Measurements from ENCODE around the gene ARPC4.

DNA sequence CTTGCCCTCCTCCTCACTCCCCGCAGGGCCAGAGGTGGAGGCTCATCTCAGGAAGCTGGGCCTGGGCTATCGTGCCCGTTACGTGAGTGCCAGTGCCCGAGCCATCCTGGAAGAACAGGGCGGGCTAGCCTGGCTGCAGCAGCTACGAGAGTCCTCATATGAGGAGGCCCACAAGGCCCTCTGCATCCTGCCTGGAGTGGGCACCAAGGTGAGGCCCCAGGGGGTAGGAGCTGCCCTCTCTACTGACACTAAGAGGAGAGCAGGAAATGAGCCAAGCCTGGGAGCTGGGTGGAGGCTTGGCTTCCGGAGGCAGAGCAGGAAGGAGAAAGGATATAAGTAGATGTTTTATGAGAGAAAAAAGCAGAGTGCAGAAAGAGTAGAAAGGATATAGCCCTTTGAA lies 38.2 kb upstream of the ARPC4 start:
- no peak for TF ChIP-seq PHF8 (IDR thresholded peaks at IDR 0.05; ENCODE audit: borderline replicate concordance, low read depth)
- no peak for TF ChIP-seq POLR2A (IDR thresholded peaks at IDR 0.05; ENCODE audit: low read length)
- TF ChIP-seq, protein P1, sequence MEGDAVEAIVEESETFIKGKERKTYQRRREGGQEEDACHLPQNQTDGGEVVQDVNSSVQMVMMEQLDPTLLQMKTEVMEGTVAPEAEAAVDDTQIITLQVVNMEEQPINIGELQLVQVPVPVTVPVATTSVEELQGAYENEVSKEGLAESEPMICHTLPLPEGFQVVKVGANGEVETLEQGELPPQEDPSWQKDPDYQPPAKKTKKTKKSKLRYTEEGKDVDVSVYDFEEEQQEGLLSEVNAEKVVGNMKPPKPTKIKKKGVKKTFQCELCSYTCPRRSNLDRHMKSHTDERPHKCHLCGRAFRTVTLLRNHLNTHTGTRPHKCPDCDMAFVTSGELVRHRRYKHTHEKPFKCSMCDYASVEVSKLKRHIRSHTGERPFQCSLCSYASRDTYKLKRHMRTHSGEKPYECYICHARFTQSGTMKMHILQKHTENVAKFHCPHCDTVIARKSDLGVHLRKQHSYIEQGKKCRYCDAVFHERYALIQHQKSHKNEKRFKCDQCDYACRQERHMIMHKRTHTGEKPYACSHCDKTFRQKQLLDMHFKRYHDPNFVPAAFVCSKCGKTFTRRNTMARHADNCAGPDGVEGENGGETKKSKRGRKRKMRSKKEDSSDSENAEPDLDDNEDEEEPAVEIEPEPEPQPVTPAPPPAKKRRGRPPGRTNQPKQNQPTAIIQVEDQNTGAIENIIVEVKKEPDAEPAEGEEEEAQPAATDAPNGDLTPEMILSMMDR (IDR thresholded peaks at IDR 0.05), result no peak

All from A549 (cell line).